HEK293 (cell line): ENCODE measurements around the gene P2RY13.

ENCODE experiments used
- ZNF24 ChIP-seq: fragments of 450-650 bp; formaldehyde crosslinking; IDR thresholded peaks from 2 replicates; pipeline ENCODE4 v1.5.1; 2016; ENCODE audit warnings: missing biosample characterization, missing genetic modification characterization
- ZNF404 ChIP-seq: fragments of 450-650 bp; formaldehyde crosslinking; IDR thresholded peaks from 2 replicates; pipeline ENCODE4 v1.5.1; 2017; ENCODE audit warnings: missing biosample characterization, missing genetic modification characterization
- ZNF423 ChIP-seq: fragments of 450-650 bp; formaldehyde crosslinking; IDR thresholded peaks from 2 replicates; pipeline ENCODE4 v1.5.1; 2016; ENCODE audit warnings: missing biosample characterization, missing genetic modification characterization
- TF ChIP-seq, protein P1 (sequence below): fragments of 450-650 bp; formaldehyde crosslinking; IDR thresholded peaks from 2 replicates; pipeline ENCODE4 v1.5.1; 2016; ENCODE audit warnings: missing biosample characterization, missing genetic modification characterization
- TF ChIP-seq, protein P2 (sequence below): fragments of 450-650 bp; formaldehyde crosslinking; IDR thresholded peaks from 2 replicates; pipeline ENCODE4 v1.5.1; 2016; ENCODE audit warnings: missing biosample characterization, missing genetic modification characterization

DNA sequence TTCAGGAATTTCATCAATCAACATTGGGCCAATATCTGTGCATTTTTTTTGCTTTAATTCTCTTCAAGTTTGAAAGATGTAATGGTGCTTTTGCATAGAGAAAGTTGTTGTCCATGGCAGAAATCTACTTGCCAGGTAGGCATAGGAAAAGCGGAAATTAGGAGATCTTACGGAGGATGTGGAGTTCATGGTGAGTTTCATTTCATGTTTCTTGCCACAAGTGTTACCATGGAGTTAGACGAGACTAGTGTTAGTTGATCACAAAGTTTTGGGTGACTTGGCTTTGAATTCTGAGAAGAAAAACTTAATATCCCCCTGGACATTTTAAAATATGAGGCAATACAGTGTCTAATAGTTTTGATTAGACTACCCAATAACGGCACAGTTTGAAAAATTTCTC is 1.0 kb upstream of the P2RY13 start:
- TF ChIP-seq ZNF404 (tag by site-specific recombination) (no peak), ZNF423 (no peak), ZNF24 (tag by site-specific recombination) (no peak)
- TF ChIP-seq, protein P1, sequence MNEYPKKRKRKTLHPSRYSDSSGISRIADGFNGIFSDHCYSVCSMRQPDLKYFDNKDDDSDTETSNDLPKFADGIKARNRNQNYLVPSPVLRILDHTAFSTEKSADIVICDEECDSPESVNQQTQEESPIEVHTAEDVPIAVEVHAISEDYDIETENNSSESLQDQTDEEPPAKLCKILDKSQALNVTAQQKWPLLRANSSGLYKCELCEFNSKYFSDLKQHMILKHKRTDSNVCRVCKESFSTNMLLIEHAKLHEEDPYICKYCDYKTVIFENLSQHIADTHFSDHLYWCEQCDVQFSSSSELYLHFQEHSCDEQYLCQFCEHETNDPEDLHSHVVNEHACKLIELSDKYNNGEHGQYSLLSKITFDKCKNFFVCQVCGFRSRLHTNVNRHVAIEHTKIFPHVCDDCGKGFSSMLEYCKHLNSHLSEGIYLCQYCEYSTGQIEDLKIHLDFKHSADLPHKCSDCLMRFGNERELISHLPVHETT (tag by site-specific recombination), result no peak
- TF ChIP-seq, protein P2, sequence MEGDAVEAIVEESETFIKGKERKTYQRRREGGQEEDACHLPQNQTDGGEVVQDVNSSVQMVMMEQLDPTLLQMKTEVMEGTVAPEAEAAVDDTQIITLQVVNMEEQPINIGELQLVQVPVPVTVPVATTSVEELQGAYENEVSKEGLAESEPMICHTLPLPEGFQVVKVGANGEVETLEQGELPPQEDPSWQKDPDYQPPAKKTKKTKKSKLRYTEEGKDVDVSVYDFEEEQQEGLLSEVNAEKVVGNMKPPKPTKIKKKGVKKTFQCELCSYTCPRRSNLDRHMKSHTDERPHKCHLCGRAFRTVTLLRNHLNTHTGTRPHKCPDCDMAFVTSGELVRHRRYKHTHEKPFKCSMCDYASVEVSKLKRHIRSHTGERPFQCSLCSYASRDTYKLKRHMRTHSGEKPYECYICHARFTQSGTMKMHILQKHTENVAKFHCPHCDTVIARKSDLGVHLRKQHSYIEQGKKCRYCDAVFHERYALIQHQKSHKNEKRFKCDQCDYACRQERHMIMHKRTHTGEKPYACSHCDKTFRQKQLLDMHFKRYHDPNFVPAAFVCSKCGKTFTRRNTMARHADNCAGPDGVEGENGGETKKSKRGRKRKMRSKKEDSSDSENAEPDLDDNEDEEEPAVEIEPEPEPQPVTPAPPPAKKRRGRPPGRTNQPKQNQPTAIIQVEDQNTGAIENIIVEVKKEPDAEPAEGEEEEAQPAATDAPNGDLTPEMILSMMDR (tag by site-specific recombination), result no peak
